Forelimb muscle (tissue), 1 donor: ENCODE measurements around the gene PITRM1. TPM values are rescaled to one million over a fixed set of nuclear protein-coding genes. Genes with fewer than 3 reads are reported as not detected.
A peak's percentile ranks its signal among the peaks of the same experiment; 100 is the strongest.

Experiments used
- DNase-seq: peaks from one replicate; pipeline ENCODE4 v3.0.0-alpha.2; 2013; ENCODE audit warnings: low read depth
- polyA plus RNA-seq: library from polyadenylated mRNA; unstranded; fragments of 120-200 nt; gene quantifications from one replicate; pipeline ENCODE4 v1.2.1, GENCODE V29; 2013; ENCODE audit not compliant: insufficient read length

PITRM1 gene
- polyA plus RNA-seq, 1 donor, result 65.7 TPM

DNA sequence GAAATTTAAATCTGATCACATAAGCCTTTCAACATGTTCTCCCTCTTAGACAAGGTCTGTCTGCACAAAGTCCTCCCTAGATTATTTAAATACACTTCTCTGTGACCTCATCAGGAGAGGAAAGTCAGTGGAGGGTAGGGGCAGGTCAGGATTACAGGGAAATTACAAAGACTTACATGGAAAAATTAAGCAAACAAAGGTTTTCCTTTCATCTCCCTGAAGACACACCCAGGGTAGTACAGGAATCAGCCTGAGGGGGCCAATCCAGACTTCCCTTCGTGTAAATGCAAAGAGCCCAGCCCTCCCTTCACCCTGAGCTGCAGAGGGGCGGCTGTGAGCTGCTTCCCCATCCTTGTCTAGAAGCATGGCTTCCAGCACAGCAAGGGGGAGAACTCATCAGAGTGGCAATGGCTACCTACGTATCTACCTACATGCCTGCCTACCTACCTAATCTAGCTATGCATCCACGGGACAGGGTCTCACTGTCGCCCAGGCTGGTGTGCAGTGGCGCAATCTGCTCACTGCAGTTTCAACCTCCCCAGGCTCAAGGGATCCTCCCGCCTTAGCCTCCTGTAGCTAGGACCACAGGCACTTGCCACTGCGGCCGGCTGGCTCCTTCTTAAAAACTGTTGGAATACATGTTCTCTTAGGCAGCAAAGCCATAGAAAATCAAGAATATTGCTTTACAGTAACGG lies 33.2 kb downstream of the PITRM1 start:
- DNase-seq, result no peak

DNA sequence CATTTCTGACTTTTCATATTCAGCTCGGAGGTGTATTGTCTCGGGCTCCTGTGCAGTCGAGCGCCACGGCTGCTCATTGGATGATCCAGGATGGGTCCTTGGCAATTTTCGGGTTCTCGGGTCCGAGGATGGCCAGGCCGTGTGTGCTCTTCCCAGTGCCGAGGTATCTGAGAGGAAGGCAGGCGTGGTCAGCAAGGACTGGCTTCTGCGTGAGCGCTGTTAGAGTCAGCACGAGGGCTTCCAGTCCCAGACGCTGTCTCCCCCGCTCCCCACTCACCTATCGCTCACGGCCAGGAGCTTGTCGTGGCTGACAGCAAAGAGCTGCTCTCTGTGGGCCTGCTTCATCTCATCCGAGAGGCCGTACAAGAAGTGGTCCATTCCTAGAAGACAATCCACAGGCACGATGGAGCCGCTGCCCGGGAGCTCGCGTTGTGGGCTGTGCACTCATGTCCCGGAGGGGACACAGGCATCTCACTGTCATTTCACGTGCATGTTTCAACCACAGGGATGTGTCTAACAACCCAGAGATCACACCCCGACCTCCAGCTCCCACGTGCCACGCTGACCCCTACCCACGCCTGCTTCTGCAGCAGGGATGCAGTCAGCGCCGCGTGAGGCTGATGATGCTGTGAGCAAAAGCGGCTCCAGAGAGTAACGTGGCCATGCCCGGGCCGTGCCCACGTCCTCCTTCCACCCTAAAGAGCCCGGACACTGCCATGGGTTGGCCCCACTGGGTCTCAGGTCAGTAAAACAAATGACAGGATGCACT lies 34.4 kb downstream of the PITRM1 start:
- DNase-seq, result no peak

DNA sequence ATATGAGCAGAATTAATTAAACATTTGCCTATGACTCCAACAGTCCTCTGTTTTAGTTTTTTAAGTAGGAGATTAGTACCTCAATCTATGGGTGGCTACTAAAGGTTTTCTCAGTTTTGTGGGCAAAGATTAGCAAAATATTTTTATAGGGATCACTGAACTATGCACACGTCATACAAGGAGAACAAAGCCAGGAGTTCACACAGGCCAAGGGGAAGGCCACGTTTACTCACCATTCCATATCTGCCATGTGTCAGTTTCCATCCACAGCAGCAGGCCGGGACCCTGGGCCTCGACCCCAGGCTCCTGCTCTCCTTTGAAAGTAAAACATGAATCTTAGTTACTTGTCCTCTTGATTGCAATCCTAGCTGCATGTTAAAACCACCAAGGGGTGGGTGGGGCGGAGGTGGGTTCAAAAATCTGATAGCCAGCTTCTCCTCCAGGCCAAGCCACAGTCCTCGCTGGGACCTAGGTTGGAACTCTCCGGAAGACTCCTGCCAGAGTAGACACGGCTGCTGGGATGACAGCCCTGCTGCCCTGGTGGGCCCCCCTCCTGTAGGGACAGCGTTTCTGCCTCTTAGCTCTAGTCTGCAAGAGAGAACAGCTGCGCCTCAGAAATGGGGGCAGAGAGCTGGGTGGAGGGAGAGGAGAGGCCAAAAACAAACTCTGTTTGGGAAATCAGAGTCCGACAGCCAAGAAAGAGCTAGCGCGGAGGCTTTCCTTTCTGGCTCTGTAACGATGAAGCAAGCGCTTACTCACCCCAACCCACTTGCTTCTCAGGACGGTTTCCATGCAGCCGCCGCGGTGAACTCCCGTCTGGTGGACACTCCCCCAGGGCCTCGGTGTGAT lies 35.6 kb downstream of the PITRM1 start:
- DNase-seq, result peak; percentile 57

DNA sequence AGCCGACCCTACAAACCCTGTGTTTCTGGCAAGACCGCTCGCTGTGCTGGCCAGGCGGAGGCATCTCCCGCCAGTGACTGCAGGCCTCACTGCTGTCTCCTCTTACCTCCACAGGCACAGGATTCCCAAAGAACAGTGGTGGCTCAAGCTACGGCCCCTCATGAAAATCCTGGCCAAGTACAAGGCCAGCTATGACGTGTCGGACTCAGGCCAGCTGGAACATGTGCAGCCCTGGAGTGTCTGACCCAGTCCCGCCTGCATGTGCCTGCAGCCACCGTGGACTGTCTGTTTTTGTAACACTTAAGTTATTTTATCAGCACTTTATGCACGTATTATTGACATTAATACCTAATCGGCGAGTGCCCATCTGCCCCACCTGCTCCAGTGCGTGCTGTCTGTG lies 36.2 kb downstream of the PITRM1 start:
- DNase-seq, result peak; percentile 28

DNA sequence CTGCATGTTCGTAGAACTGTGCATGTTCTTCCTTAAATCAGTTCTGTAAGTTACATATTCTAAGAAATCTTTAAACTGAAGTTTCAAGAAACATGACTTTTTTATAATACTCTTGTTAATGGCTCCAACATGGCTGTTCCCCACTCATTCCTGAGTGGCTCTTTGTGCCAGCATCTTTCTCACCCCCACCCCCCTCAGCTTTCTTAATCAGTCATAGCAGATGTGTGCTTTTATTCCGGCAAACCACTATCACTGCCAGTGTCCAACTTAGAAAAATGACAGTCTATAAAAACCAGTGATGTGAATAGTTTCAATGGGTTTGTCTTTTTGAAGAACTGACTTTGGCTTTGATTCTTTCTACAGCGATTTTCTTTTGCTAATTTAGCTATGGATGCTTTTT lies 37.6 kb downstream of the PITRM1 start:
- DNase-seq, result no peak

DNA sequence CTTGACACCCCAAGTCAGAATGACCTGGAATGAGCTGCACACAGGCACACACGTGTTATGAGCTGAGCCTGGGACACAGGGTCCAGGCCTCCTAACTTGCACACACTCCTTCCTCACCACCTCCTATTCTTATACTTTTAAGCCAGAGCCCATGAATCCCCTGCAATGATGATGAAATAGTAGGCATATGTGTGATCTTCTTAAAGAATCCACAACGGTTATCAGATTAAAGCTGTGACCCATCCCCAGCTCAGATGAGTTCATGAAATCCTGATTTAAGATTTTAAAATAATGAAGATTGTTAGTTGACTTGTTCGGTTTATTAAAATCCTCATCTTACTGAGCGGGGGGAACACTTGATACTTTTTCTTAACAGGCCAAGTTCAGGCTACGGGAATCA lies 38.6 kb downstream of the PITRM1 start:
- DNase-seq, result no peak

DNA sequence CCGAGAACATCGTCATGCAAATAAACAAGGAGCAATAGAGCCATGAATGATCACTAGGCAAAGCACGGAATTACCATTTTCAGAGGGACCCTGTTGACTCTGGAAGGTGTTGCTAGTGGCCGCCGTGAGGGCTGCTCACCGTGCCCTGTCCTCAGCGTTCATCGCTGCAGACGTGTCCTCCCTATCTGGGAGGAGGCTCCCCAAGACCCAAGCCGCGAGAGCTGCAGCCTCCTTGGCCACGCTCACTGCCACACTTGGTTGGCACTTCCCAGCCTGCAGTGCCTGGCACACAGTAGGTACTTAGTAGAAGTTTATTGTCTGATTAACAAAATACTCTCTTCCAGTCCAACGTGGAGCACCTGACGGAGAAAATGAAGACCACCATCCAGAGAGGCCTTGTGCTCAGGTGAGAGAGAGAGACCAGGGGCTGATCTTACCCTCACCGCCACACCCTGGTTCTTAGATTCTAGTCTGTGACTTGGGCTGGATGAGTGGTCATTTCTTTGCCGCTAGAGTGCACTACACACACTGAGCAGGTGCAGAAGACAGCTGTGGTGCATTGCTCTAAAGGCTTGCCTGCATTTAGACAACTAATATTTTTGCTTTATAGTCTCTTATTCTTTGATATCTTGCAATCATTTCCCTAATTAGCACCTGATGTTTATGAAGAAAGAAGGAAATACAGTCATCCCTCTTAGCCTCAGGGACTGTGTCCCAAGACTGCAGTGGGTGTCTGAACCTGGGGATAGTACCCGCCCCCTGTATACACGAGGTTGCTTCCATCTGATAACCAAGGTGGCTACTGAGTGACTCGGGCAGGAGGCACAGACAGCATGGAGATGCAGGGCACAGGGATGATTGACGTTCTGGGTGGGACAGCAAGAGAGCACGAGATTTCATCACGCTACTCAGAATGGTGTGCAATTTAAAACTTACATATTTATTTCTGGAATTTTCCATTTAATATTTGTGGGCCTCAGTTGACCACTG lies 40.3 kb downstream of the PITRM1 start:
- DNase-seq, result no peak

DNA sequence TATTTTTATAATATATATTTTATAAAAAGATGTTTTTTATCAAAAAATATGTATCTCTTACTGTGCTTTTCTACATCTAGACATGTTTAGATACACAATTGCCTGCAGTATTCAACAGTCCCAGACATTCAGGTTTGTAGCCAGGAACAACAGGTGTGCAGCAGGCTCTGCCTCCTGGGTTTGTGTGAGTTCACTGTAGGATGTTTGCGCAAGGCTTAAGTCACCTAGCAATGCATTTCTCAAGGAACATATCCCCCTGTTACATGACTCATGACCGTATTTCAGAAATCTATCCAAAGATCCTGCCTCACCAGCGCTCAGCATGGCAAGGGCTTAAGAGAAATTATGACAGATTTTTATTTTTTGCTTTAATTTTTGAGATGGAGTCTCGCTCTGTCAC lies 41.5 kb downstream of the PITRM1 start:
- no peak for DNase-seq

DNA sequence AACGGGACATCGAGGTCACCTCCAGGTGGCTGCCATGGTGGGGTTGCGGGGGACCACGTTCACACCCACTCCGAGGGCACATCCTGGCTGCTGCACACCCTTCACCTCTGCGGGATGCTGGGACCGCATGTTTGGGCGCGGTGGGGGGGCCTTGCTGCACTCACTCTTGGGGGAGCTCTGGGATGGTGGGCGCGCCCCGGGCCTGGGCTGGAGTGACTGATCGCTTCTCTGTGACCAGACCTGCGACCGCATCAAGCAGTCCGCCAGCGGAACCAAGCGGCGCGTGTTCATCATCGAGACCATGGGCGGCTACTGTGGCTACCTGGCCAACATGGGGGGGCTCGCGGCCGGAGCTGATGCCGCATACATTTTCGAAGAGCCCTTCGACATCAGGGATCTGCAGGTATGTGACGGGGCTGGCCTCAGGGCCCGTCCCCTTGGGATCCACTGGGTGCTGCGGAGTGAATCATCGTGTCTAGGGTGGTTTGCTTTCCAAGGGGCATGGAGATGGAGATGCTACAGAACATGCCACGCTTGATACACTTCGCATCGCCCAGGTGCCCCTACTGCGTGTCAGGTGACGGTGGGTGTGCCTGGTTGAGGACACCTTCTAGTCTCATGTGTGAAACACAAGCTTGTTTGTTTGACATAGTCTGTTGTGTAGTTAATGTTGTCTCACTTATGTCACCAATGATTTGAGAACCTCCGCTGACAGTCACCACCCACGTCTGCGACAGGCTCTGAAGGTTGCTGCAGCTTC lies 42.8 kb downstream of the PITRM1 start:
- DNase-seq, result no peak

DNA sequence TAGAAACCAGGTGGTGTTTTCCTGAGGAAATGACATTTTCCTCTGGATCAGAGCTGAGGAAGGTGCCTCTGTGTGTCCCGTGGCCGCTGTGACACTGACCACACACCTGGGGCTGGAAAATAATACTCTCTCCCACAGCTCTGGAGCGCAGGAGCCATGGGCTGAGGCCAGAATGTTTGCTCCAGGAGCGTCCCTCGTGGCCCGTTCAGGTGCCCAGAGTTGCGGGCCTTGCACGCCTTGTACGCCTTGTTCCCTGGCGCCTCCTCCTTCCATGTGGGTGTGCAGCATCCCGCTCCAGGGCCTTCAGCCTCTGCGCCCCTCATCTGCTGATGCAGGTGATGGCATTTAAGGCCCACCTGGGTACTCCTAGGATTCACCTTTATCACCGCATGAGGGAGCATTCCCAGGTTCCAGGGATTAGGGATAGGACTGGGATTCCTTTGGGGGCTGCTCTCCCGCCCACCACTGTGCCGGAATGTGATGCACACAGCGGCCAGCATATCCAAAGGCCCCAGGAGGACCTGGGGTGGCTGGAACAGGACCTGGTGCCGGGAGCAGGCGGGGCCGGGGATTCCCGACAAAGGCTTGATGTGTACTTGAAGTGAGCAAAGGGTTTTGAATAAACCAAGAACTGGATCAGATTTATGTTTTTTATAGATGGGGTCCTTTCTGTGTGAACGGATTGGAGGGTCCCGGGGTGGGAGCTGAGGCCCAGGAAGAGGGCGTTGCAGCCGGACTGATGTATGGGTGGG lies 44.0 kb downstream of the PITRM1 start:
- no peak for DNase-seq

DNA sequence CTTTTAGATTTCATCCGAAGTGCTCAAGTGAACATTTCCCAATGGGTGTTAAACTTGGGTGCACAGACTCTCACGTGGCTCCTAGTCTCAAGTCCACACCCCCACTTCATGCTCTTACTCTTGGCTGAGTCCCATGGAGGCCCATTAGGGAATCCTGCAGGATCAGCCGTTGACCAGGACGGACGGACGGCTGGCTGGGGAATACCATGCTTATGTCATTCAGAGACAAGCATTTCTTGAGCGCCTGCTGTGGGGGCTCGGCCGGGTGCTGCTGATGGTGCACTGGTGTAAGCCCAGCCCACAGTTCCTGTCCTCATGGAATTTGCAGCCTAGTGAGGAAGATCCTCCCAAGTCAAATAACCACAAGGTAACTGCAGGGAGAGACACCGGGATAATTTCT lies 44.7 kb downstream of the PITRM1 start:
- no peak for DNase-seq

DNA sequence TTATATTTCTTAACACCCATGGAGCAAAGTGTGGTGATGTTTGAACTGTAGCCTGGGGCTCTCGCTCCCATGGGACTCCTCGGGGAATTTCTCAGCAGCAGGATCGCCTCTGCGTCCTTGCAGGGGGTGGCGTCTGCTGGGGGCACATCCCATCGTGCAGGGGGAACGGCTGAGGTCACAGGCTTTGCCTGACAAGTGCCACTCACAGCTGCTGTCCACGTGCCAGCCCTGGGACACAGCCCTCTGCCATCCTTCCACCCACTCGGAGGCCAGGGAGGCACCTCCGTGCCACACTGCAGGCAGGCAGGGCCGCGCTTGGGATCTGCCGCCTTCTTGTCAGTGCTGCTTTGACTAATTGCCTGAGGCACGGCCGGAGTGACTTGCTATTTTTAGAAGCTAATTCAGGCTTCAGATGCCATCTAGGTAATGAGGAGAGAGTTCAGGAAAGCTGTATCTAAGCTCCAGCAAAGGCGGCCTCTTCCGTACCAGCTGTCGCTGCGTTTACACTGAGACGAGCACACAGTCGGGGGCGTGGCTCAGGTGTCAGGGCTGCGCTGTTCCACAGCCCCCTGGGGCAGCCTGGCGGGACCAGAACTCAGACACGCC lies 45.7 kb downstream of the PITRM1 start:
- DNase-seq, result no peak

DNA sequence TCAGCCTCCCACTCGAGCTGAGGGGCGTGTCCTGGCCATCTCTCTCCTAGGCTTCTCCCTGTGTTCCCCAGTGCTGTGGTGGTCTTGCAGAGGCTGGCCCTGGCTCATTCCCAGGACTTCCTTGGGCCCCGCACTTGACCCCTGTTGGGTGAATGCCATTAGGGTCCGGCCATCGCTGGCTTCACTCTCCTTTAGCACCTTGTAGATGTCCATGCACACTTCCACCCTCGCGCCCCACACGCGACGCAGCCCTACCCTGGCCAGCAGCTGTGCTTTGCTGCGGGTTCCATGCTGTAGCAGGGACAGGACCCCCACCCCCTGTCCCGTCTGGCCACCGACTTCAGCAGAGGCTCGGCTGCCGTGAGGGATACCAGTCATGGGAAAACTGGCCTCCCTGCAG lies 46.3 kb downstream of the PITRM1 start:
- no peak for DNase-seq

DNA sequence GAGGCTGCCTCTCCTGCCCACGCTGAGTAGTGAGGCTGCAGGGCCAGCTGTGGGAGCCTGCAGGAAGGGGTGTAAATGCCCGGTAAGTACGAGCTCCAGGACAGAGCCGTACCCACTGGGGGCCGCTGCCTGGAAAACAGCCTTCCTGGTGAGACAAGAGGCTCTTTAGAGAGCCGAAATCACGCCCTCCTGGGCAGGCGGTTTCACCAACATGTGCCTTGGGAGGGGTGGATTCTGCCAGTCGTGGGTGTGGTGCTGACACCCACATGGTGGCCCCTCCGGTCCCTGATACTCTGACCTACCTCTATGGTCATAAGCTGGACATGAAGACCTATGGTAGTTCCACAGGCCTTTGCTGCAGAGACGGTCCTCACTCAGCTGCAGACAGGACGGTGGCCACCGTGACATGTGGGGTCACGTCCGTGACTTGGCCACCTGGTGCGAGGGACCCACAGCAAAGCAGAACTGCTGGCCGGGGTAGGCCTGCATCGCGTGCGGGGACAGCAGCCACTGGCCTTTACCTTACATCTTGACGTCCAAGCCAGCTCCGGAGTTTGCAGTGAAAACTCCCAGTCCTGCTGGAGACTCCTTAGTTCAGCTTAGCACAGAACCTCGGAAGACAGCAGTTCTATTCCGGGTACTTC lies 46.9 kb downstream of the PITRM1 start:
- DNase-seq, result no peak

DNA sequence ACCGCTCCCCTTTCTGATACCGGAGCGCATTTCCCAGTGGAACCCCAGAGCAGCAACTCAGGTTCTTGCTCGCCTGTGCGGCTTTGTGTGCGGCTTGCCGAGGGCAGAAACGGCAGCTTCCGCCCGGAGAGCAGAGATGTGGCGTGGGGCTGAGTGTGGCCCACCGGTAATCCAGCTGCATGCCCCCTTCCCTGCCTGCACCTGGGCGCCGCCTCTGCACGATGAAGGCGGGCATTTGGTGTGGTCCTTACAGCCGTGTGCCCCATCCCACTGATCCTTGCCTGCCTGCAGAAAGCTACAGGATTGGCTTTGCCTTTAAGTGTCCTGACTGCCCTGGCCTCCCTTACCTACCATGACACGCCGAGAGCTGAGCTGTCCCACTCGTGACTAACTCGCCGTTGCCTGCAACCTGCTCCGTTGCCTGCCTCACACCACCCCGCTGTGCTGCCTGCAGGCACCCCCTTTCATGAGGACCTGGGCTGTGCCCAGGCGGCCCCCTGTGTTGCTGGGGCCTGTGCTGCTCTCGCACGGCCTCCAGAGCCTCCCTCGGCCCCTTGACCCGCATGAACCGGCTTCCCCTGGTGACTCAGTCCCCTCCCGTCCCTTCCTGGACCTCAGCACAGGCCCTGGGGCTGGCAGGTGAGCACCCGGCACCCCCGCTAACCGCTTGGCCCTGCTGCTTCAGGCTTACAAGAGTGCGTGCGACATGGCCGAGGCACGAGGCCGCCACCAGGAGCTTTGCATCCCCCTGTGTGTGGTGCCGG lies 48.0 kb downstream of the PITRM1 start:
- no peak for DNase-seq

DNA sequence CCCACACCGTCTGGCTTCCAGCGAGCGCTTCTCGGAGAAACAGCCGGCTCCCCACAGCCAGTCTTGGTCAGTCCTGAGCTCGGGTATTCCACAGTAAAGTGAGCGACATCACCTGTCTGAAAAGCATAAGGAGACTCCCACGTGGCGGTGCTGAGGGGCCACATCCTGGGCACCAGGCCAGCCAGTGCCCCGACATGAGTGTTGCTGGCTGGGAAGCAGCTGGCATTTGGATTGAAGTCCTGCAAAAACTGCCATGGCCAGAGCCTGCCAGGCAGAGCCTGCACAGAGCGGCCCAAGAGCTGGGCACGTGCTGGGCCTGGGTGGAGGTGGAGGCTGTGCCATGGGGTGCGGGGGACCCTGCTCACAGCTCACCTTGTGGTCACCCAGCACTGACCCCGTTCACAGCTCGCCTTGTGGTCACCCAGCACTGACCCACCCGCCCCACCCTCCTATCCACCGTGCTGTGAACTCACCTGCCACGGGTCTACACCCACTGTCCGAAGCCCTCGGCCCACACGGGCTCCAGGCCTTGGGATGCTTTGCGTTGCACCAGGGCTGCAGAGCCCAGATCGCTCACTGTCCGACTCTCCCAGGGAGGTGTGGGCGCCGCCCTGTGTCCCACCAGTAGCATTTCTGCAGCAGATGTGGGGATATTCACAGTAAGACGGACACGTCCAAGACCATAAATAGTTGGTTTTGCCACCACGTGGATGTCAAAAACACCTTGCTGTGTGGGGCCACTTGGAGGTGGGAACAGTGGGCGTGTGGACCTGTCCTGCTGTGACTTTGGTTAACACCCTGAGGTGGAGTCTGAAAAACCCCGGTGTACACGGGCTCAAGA lies 48.8 kb downstream of the PITRM1 start:
- no peak for DNase-seq
